ENCODE data around the gene ENAH. TPM values are rescaled to one million over a fixed set of nuclear protein-coding genes. Genes with fewer than 3 reads are reported as not detected.

The ENAH gene
- total RNA-seq, 4 donors from 2014 or later = 18.7 to 60.7 (median 30.5) TPM

GRCh38 chr1:225592362-225593025, 60.4 kb downstream of the ENAH start:
- no peak for ATAC-seq (ENCODE audit: low FRiP score)

GRCh38 chr1:225587310-225587709, 65.6 kb downstream of the ENAH start:
- no peak for DNase-seq (ENCODE audit: low spot score)
- TF ChIP-seq CTCF (IDR thresholded peaks at IDR 0.05) = no peak
- no peak for ATAC-seq (ENCODE audit: low FRiP score)

More at GRCh38 chr1:225592362-225593025, 60.4 kb downstream of the ENAH start:
- TF ChIP-seq CTCF (IDR thresholded peaks at IDR 0.05) = no peak
- no peak for DNase-seq (ENCODE audit: low spot score)

- no peak for ATAC-seq (ENCODE audit: low FRiP score)
- no peak for TF ChIP-seq CTCF (IDR thresholded peaks at IDR 0.05)
These were observed 71.7 kb downstream of the ENAH start for GRCh38 chr1:225581186-225581585.

DNA sequence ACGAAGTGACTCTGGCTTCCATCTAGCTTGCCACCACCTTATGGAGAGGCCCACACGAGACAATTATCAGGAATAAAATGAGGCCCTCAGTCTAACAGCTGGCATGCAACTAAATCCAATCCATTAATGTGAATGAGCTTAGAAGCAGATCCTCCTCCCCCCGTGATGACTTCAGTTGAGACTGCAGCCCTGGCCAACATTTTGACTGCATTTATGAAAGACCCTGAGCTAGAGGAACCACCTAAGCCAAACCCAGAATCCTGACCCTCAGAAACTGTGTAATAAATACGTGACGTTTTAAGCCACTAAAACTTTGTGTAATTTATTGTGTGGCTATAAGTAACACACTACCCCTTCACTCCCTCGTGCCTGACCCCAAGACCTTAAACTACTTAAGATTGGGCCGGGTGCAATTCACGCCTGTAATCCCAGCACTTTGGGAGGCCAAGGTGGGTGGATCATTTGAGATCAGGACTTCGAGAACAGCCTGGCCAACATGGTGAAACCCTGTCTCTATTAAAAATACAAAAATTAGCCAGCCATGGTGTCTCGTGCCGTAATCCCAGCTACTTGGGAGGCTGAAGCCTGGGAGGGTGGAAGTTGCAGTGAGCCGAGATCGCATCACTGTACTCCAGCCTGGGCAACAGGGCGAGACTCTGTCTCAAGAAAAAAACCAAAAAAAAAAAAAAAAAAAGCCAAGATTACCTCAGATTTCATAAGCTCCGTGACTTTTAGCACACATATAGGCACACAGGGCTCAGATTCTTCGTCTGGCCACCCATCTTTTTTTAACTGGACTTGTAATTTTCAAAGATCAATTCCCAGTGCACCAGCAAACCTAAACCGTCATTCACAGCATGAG, 72.5 kb downstream of the ENAH start:
- no peak for DNase-seq (ENCODE audit: low spot score)
- no peak for TF ChIP-seq CTCF (IDR thresholded peaks at IDR 0.05)
- ATAC-seq (ENCODE audit: low FRiP score) = no peak

More at GRCh38 chr1:225581186-225581585, 71.7 kb downstream of the ENAH start:
- DNase-seq (ENCODE audit: low spot score) = no peak

DNA sequence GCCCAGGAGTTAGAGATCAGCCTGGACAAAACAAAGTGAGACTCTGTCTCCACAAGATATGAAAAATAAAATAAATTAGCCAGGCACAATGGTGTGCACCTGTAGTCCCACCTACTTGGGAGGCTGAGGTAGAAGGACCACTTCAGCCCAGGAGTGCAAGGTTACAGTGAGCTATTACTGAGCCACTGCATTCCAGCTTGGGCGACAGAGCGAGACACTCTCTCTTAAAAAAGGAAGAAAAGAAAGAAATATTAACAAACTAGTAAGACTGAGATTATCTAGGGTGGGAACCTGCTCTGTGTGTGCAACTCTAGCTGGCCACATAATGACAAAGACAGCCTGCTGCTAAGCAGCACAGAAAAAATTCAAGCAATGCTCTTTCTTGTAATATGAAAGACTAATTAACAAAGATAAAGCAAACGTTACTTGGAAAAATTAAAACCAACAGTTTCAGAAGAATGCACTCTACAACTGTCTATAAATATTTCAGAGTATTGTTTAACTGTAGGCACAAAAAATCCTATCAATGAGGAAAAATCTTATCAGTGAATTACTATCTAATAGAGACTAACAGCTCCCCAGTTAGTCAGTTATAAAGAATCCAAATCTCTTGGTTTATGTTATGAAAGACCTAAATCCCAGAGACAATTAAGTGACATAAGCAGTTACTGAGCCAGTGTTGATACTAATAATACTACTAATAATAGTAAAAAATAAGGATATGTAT, 74.5 kb downstream of the ENAH start:
- ATAC-seq (ENCODE audit: low FRiP score) = no peak
- no peak for TF ChIP-seq CTCF (IDR thresholded peaks at IDR 0.05)

DNA sequence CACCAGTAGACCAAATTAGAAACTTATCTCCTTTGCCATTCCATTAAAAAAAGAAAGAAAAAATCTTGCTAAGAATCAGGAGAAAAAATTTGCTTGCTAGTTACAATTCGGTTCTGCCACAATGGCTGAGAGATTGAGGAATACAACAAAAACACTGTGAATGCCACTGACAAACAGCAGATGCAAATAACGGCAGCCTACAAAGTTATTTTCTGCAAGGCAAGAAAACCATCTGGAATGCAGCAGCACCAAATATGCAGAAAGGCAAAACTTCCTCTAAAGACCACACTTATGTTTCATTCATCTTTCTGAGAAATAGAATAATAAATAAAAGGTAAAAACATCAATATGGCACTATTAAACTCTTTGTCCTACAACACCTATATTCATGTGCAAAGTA, 75.7 kb downstream of the ENAH start:
- DNase-seq (ENCODE audit: low spot score) = no peak
- no peak for TF ChIP-seq CTCF (IDR thresholded peaks at IDR 0.05)

More for the DNA sequence above, 74.5 kb downstream of the ENAH start:
- DNase-seq (ENCODE audit: low spot score) = no peak

More for the DNA sequence above, 75.7 kb downstream of the ENAH start:
- no peak for ATAC-seq (ENCODE audit: low FRiP score)
